ENCODE data around the gene SEPTIN10.

GRCh38 chr2:109513230-109513629 is 100.5 kb downstream of the SEPTIN10 start:
- no peak for TF ChIP-seq TEAD4 (IDR thresholded peaks at IDR 0.05; ENCODE audit: low read depth, low read length)
- TF ChIP-seq GTF2F1 (IDR thresholded peaks at IDR 0.05; ENCODE audit: borderline replicate concordance, low read depth, low read length): no peak
- TF ChIP-seq CTCF (IDR thresholded peaks at IDR 0.05; ENCODE audit: control extremely low read depth in 1 of 3, insufficient read depth in 1 of 3, low read depth in 1 of 3, low read length in 3 of 3): no peak
- TF ChIP-seq EZH2 (IDR thresholded peaks at IDR 0.05; ENCODE audit: low read depth, low read length, severe bottlenecking): no peak

Measured in H1 (cell line).